Hepatocyte (in vitro differentiated cells): ENCODE measurements around the gene P2RY1. TPM values are rescaled to one million over a fixed set of nuclear protein-coding genes. Genes with fewer than 3 reads are reported as not detected.

Experiments used
- DNase-seq: peaks from one replicate; pipeline ENCODE4 v3.0.0-alpha.2; 2016; ENCODE audit warnings: low spot score
- H2AFZ ChIP-seq: fragments of 200-600 bp; sonication (generic); 2 replicates; pipeline ENCODE4 v1.6.0; 2016; ENCODE audit warnings: antibody characterized with exemption, mild to moderate bottlenecking
- H3K27ac ChIP-seq: fragments of 200-600 bp; sonication (generic); 2 replicates; pipeline ENCODE4 v1.5.1; 2016; ENCODE audit warnings: mild to moderate bottlenecking
- H3K27me3 ChIP-seq: fragments of 200-600 bp; sonication (generic); 2 replicates; pipeline ENCODE4 v1.6.1; 2016
- H3K36me3 ChIP-seq: fragments of 200-600 bp; sonication (generic); replicated peaks from 2 replicates; pipeline ENCODE4 v1.5.1; 2016; ENCODE audit warnings: low read depth; ENCODE audit not compliant: insufficient read depth
- H3K4me1 ChIP-seq: fragments of 200-600 bp; sonication (generic); 2 replicates; pipeline ENCODE4 v1.5.1; 2016; ENCODE audit warnings: mild to moderate bottlenecking, moderate library complexity; ENCODE audit not compliant: insufficient read depth
- H3K4me2 ChIP-seq: fragments of 200-600 bp; sonication (generic); 2 replicates; pipeline ENCODE4 v1.6.0; 2016
- H3K4me3 ChIP-seq: fragments of 200-600 bp; sonication (generic); 2 replicates; pipeline ENCODE4 v1.5.1; 2016; ENCODE audit warnings: mild to moderate bottlenecking
- H3K79me2 ChIP-seq: fragments of 200-600 bp; sonication (generic); 2 replicates; pipeline ENCODE4 v1.6.0; 2017; ENCODE audit warnings: mild to moderate bottlenecking
- H3K9me2 ChIP-seq: fragments of 200-600 bp; sonication (generic); replicated peaks from 2 replicates; pipeline ENCODE4 v1.6.0; 2017; ENCODE audit warnings: mild to moderate bottlenecking; ENCODE audit not compliant: insufficient read depth
- H3K9me3 ChIP-seq: fragments of 200-600 bp; sonication (generic); 2 replicates; pipeline ENCODE4 v1.5.1; 2016; ENCODE audit warnings: low read depth, mild to moderate bottlenecking
- H4K20me1 ChIP-seq: fragments of 200-600 bp; sonication (generic); 2 replicates; pipeline ENCODE4 v1.6.0; 2016; ENCODE audit warnings: mild to moderate bottlenecking; ENCODE audit not compliant: insufficient read depth, poor library complexity, severe bottlenecking
- CTCF ChIP-seq: fragments of 200-600 bp; sonication (generic); IDR thresholded peaks from 2 replicates; pipeline ENCODE4 v1.5.1; 2016; ENCODE audit warnings: antibody characterized with exemption, mild to moderate bottlenecking; ENCODE audit not compliant: poor library complexity
- EZH2 ChIP-seq: fragments of 200-600 bp; sonication (generic); IDR thresholded peaks from 2 replicates; pipeline ENCODE4 v1.6.1; 2016; ENCODE audit warnings: antibody characterized with exemption, mild to moderate bottlenecking, borderline replicate concordance
- EZH2phosphoT487 ChIP-seq: fragments of 200-600 bp; sonication (generic); IDR thresholded peaks from one replicate; pipeline ENCODE4 v1.6.1; 2018; ENCODE audit warnings: antibody characterized with exemption, mild to moderate bottlenecking, low read depth, moderate library complexity; ENCODE audit not compliant: unreplicated experiment, severe bottlenecking
- WGBS: methylation state at CpG from one replicate; pipeline ENCODE4 v1.1.6; 2016; ENCODE audit warnings: low lambda C conversion rate; ENCODE audit errors: missing lambda C conversion rate; 5-methylcytosine and 5-hydroxymethylcytosine counted together
- polyA plus RNA-seq: library from polyadenylated mRNA; unstranded; fragments of >200 nt; fragmentation: Nextera tagmentation; extraction: Ambion mirVana; gene quantifications from 2 replicates; pipeline ENCODE4 v1.2.1, GENCODE V29; 2016
- small RNA-seq: library from RNA; depleted of rRNA; stranded (forward); fragments of <200 nt; gene quantifications from one replicate; pipeline ENCODE3, GENCODE V24; 2014
- total RNA-seq: library from RNA; depleted of rRNA; stranded (reverse); fragments of >200 nt; gene quantifications from 2 replicates; pipeline ENCODE4 v1.2.3, GENCODE V29; 2014

The P2RY1 gene
- total and polyA plus RNA-seq, 2 experiments from 2014 or later: 3.3 to 14.0 TPM

- no peaks in the 10 kb centered on the region for H3K36me3 ChIP-seq
These were observed 50.1 kb downstream of the P2RY1 start for GRCh38 chr3:152885076-152885475.

More at GRCh38 chr3:152885076-152885475, 50.1 kb downstream of the P2RY1 start:
- Histone ChIP-seq H4K20me1 (no peaks in the 10 kb centered on the region), H3K4me1 (no peaks in the 10 kb centered on the region), H3K4me3 (no peak overlapping the region), H3K27ac (no peak overlapping the region), H3K9me2 (no peaks in the 10 kb centered on the region), H3K79me2 (no peaks in the 10 kb centered on the region), H3K9me3 (no peaks in the 10 kb centered on the region), H3K4me2 (no peak overlapping the region), H3K27me3 (no peaks in the 10 kb centered on the region), H2AFZ (no peak overlapping the region)
- TF ChIP-seq CTCF (no peak), EZH2phosphoT487 (no peak), EZH2 (no peak)
- WGBS: 87% methylated on average over 1 of the region's 1 CpG
- DNase-seq: no peak

Small RNA genes within 50 kb of the gene (small RNA-seq; reads per million reads assigned to genes)
- gene ATP5MGP5: not detected
